NCI-H524 (cell line): ENCODE results near the gene TCP11L2.
"Not testable (repeated sequence)": the region's sequence is repeated elsewhere in the genome, so short reads cannot be mapped to it uniquely, and the experiment has no call there.

ENCODE experiments used
- DNase-seq, 2 experiments: peaks; one replicate each; lab custom pipeline; 2025; lab: John Stamatoyannopoulos, UW

The TCP11L2 gene

GRCh38 chr12:106307181-106307580 is 4.6 kb downstream of the TCP11L2 start:
- no peak for DNase-seq

GRCh38 chr12:106308121-106308520 is 5.6 kb downstream of the TCP11L2 start:
- DNase-seq = no peak

- no peak for DNase-seq
These were observed 6.1 kb downstream of the TCP11L2 start for GRCh38 chr12:106308611-106309010.

GRCh38 chr12:106309671-106310505 is 7.4 kb downstream of the TCP11L2 start:
- DNase-seq = no peak

GRCh38 chr12:106310687-106311086 is 8.2 kb downstream of the TCP11L2 start:
- DNase-seq = no peak

- no peak for DNase-seq
These were observed 8.6 kb downstream of the TCP11L2 start for GRCh38 chr12:106311139-106311538.

GRCh38 chr12:106313413-106313812 is 10.9 kb downstream of the TCP11L2 start:
- not testable (repeated sequence) for DNase-seq

- no peak for DNase-seq
These were observed 13.0 kb downstream of the TCP11L2 start for GRCh38 chr12:106315523-106315922.

GRCh38 chr12:106317406-106318082 is 15.0 kb downstream of the TCP11L2 start:
- no peak for DNase-seq

GRCh38 chr12:106321139-106321850 is 18.8 kb downstream of the TCP11L2 start:
- DNase-seq = no peak

- no peak for DNase-seq
These were observed 21.0 kb downstream of the TCP11L2 start for GRCh38 chr12:106323537-106323936.

- no peak for DNase-seq
These were observed 24.9 kb downstream of the TCP11L2 start for GRCh38 chr12:106327309-106327869.

- no peak for DNase-seq
These were observed 26.2 kb downstream of the TCP11L2 start for GRCh38 chr12:106328735-106329134.

GRCh38 chr12:106329231-106329982 is 26.9 kb downstream of the TCP11L2 start:
- DNase-seq = no peak

GRCh38 chr12:106331599-106331998 is 29.1 kb downstream of the TCP11L2 start:
- no peak for DNase-seq

- DNase-seq = no peak
These were observed 30.0 kb downstream of the TCP11L2 start for GRCh38 chr12:106332536-106332935.

GRCh38 chr12:106333010-106333409 is 30.5 kb downstream of the TCP11L2 start:
- DNase-seq = no peak

- no peak for DNase-seq
These were observed 31.2 kb downstream of the TCP11L2 start for GRCh38 chr12:106333756-106334155.

GRCh38 chr12:106341086-106341877 is 38.7 kb downstream of the TCP11L2 start:
- peak in 1 of 2 experiments; percentile 9 for DNase-seq

- DNase-seq = no peak
These were observed 40.1 kb downstream of the TCP11L2 start for GRCh38 chr12:106342397-106343213.
